ENCODE measurements around the gene M6PR.

DNA sequence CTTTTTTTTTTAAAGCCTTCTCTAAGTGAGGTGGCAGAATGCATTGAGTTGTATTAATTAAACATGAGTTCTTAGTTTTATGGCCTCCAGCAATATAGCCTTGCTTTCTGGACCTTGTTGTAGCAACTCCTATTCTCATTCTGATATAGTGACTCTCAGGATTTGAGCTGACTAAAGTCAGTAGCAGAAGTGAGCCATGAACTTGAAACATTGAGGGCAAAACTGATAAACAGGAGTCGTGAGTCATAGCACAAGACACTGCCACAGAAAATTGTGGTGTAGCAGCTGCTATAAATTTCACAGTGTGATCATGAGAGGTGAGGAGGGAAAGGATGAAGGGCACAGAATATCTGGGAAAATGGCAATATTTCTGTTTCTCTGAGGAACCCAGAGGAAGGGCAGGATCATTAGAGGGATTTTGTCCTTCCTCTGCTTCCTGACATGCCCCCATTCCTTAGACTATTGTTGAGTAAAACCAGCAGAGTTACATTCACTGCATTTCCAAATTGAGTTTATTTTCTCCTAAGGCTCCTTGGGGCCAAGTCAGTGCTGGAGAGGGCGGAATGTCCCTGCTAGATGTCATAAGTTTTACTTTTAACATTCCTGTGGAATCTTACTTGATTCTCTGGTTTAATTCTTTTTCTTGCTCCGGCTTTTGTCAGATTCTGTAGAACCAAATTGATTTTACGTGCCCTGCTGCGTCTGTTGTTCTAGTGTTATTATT, 47.4 kb upstream of the M6PR start:
- TF ChIP-seq, protein P1, sequence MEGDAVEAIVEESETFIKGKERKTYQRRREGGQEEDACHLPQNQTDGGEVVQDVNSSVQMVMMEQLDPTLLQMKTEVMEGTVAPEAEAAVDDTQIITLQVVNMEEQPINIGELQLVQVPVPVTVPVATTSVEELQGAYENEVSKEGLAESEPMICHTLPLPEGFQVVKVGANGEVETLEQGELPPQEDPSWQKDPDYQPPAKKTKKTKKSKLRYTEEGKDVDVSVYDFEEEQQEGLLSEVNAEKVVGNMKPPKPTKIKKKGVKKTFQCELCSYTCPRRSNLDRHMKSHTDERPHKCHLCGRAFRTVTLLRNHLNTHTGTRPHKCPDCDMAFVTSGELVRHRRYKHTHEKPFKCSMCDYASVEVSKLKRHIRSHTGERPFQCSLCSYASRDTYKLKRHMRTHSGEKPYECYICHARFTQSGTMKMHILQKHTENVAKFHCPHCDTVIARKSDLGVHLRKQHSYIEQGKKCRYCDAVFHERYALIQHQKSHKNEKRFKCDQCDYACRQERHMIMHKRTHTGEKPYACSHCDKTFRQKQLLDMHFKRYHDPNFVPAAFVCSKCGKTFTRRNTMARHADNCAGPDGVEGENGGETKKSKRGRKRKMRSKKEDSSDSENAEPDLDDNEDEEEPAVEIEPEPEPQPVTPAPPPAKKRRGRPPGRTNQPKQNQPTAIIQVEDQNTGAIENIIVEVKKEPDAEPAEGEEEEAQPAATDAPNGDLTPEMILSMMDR (IDR thresholded peaks at IDR 0.05): no peak
- no peak for TF ChIP-seq ZFX (IDR thresholded peaks at IDR 0.05; ENCODE audit: borderline replicate concordance)

Data from 22Rv1 (cell line).